A549 (cell line): ENCODE data around the gene CPED1.
A peak's percentile ranks its signal among the peaks of the same experiment; 100 is the strongest.

Experiments
- CHD2 ChIP-seq: fragments of 150-350 bp; IDR thresholded peaks from 2 replicates; pipeline ENCODE4 v1.6.1; 2014; ENCODE audit warnings: low read length; ENCODE audit not compliant: partially characterized antibody
- CTCF ChIP-seq: fragments of >200 bp; sonication (Bioruptor Twin); formaldehyde crosslinking; IDR thresholded peaks from 3 replicates; pipeline ENCODE4 v1.5.1; 2016
- JUN ChIP-seq, 2 experiments: fragments of >200 bp; sonication (Bioruptor Twin); formaldehyde crosslinking; IDR thresholded peaks; 2 replicates in 1 of 2; 3 replicates in 1 of 2; pipeline ENCODE4 v1.6.1; 2016 to 2017
- MAFK ChIP-seq: fragments of 450-650 bp; IDR thresholded peaks from 2 replicates; pipeline ENCODE4 v1.6.1; 2014; ENCODE audit not compliant: partially characterized antibody
- MAX ChIP-seq: IDR thresholded peaks from 2 replicates; pipeline ENCODE4 v1.6.1; 2012
- NR3C1 ChIP-seq: fragments of >200 bp; sonication (Bioruptor Twin); formaldehyde crosslinking; IDR thresholded peaks from 3 replicates; pipeline ENCODE4 v1.6.1; 2017
- POLR2A ChIP-seq: IDR thresholded peaks from 2 replicates; pipeline ENCODE4 v1.6.1; 2012; ENCODE audit warnings: mild to moderate bottlenecking, low read length
- REST ChIP-seq: fragments of 200-600 bp; sonication (generic); IDR thresholded peaks from 2 replicates; pipeline ENCODE4 v1.6.1; 2016; ENCODE audit warnings: antibody characterized with exemption, mild to moderate bottlenecking, moderate library complexity
- RNF2 ChIP-seq: fragments of 200-600 bp; sonication (generic); IDR thresholded peaks from 2 replicates; pipeline ENCODE4 v1.6.1; 2016; ENCODE audit warnings: low read depth, mild to moderate bottlenecking, antibody characterized with exemption, moderate library complexity, borderline replicate concordance

- TF ChIP-seq JUN (IDR thresholded peaks at IDR 0.05) (no peak), CTCF (no peak), POLR2A (no peak), MAX (no peak), RNF2 (peak; percentile 63; the same call in 1 of the 2 replicates), MAFK (no peak), REST (no peak), NR3C1 (no peak), CHD2 (no peak)
These were observed 341.7 kb downstream of the CPED1 start for GRCh38 chr7:121330053-121330833.
